Measurements from ENCODE around the gene SRGN. TPM values are rescaled to one million over a fixed set of nuclear protein-coding genes. Genes with fewer than 3 reads are reported as not detected.

SRGN gene
- total and polyA plus RNA-seq, 11 donors = 28.8 to 214 (median 54.7) TPM

GRCh38 chr10:69104994-69105790, 17.3 kb downstream of the SRGN start:
- ATAC-seq (no peak), DNase-seq (no peak)
- Histone ChIP-seq H3K4me3 (no peak overlapping the region), H3K9me3 (no peaks in the 10 kb centered on the region), H3K4me1 (peaks cover 0 to 27% (median 0%) of the 10 kb centered on the region in 12 donors), H3K36me3 (peaks cover 0 to 42% (median 14%) of the 10 kb centered on the region in 9 donors), H3K27ac (no peak overlapping the region), H3K27me3 (no peaks in the 10 kb centered on the region)
- intact Hi-C loops (cut with DNase I) = no loop called here
- WGBS, 4 donors = 96 to 100% (median 99%) methylated on average over 1 of the region's 1 CpG
- TF ChIP-seq POLR2A (IDR thresholded peaks at IDR 0.05) = no peak
- TF ChIP-seq CTCF (IDR thresholded peaks at IDR 0.05) = no peak

GRCh38 chr10:69107176-69107490, 19.2 kb downstream of the SRGN start:
- ATAC-seq (peak in 2 of 4 donors; percentile 17 to 26), DNase-seq (no peak)
- no peak for TF ChIP-seq CTCF (IDR thresholded peaks at IDR 0.05)
- TF ChIP-seq POLR2A (IDR thresholded peaks at IDR 0.05) = no peak
- no peak overlapping the region for H3K4me3 ChIP-seq
- no peaks in the 10 kb centered on the region for H3K9me3 ChIP-seq
- intact Hi-C loops (cut with DNase I) = no loop called here
- no peaks in the 10 kb centered on the region for H3K27me3 ChIP-seq
- peaks cover 0 to 8% (median 0%) of the 10 kb centered on the region in 12 donors for H3K4me1 ChIP-seq
- no peak overlapping the region for H3K27ac ChIP-seq
- H3K36me3 ChIP-seq = peaks cover 0 to 30% (median 14%) of the 10 kb centered on the region in 9 donors

GRCh38 chr10:69107699-69108098, 19.8 kb downstream of the SRGN start:
- TF ChIP-seq POLR2A (IDR thresholded peaks at IDR 0.05) (no peak), CTCF (IDR thresholded peaks at IDR 0.05) (no peak)
- intact Hi-C loops (cut with DNase I) = no loop called here
- WGBS, 4 donors = 85 to 96% (median 96%) methylated on average over 2 of the region's 2 CpGs
- Histone ChIP-seq H3K36me3 (peaks cover 0 to 28% (median 13%) of the 10 kb centered on the region in 9 donors), H3K4me3 (no peak overlapping the region), H3K27ac (no peak overlapping the region), H3K4me1 (peaks cover 0 to 3% (median 0%) of the 10 kb centered on the region in 12 donors), H3K9me3 (no peaks in the 10 kb centered on the region), H3K27me3 (no peaks in the 10 kb centered on the region)
- DNase-seq (no peak), ATAC-seq (no peak)

GRCh38 chr10:69119896-69120295, 32.0 kb downstream of the SRGN start:
- Histone ChIP-seq H3K4me1 (peaks cover 0 to 11% (median 6%) of the 10 kb centered on the region in 12 donors), H3K9me3 (no peaks in the 10 kb centered on the region), H3K27ac (no peak overlapping the region), H3K4me3 (no peak overlapping the region), H3K27me3 (no peaks in the 10 kb centered on the region), H3K36me3 (no peaks in the 10 kb centered on the region)
- WGBS, 4 donors = 70 to 77% (median 76%) methylated on average over 1 of the region's 1 CpG
- TF ChIP-seq CTCF (IDR thresholded peaks at IDR 0.05) = no peak
- TF ChIP-seq POLR2A (IDR thresholded peaks at IDR 0.05) = no peak
- no peak for DNase-seq
- ATAC-seq = no peak
- intact Hi-C loops (cut with DNase I) = loop anchor here in 2 of 10 donors (5.0 kb wide), 2 partner anchors 113 to 118 kb away; no protein-coding TSS in a partner anchor

Measured in heart left ventricle (tissue), 16 donors.